HG03039 (cell line): ENCODE measurements around the gene CPEB4.

Experiments used
- ATAC-seq: cut with Tn5 transposase; IDR thresholded peaks from one replicate; pipeline ENCODE4 v1.9.1; 2021; ENCODE audit warnings: mild to moderate bottlenecking, moderate library complexity; ENCODE audit not compliant: unreplicated experiment

CPEB4 gene

GRCh38 chr5:173971681-173972345, 83.7 kb downstream of the CPEB4 start:
- ATAC-seq: no peak

GRCh38 chr5:173972607-173972924, 84.4 kb downstream of the CPEB4 start:
- ATAC-seq: no peak

GRCh38 chr5:173972925-173973615, 84.9 kb downstream of the CPEB4 start:
- ATAC-seq: no peak

- no peak for ATAC-seq
Observed at GRCh38 chr5:173973616-173973969, 85.4 kb downstream of the CPEB4 start.

- ATAC-seq: no peak
Observed at GRCh38 chr5:173974688-173975239, 86.6 kb downstream of the CPEB4 start.

- no peak for ATAC-seq
Observed at GRCh38 chr5:173981185-173981761, 93.1 kb downstream of the CPEB4 start.

- no peak for ATAC-seq
Observed at GRCh38 chr5:173984218-173984617, 96.1 kb downstream of the CPEB4 start.

GRCh38 chr5:173988554-173989431, 100.6 kb downstream of the CPEB4 start, which contains the start of gene C5orf47:
Gene C5orf47, plus strand, starts transcription at chr5:173989170. Its CDS starts 94 bp downstream, at chr5:173989264.
- no peak for ATAC-seq

GRCh38 chr5:173989432-173990082, 101.4 kb downstream of the CPEB4 start:
- no peak for ATAC-seq

- no peak for ATAC-seq
Observed at GRCh38 chr5:173997331-173997730, 109.2 kb downstream of the CPEB4 start.

- ATAC-seq: no peak
Observed at GRCh38 chr5:173998531-173998930, 110.4 kb downstream of the CPEB4 start.

GRCh38 chr5:174000076-174000475, 111.9 kb downstream of the CPEB4 start:
- no peak for ATAC-seq

- no peak for ATAC-seq
Observed at GRCh38 chr5:174003795-174004194, 115.6 kb downstream of the CPEB4 start.

- ATAC-seq: no peak
Observed at GRCh38 chr5:174008922-174009321, 120.8 kb downstream of the CPEB4 start.

GRCh38 chr5:174010365-174010764, 122.2 kb downstream of the CPEB4 start:
- no peak for ATAC-seq

GRCh38 chr5:174011441-174011840, 123.3 kb downstream of the CPEB4 start:
- ATAC-seq: no peak
